Keratinocyte (primary cell): ENCODE measurements around the gene ITGA6. TPM values are rescaled to one million over a fixed set of nuclear protein-coding genes. Genes with fewer than 3 reads are reported as not detected.
"Not testable (repeated sequence)": the region's sequence is repeated elsewhere in the genome, so short reads cannot be mapped to it uniquely, and the experiment has no call there.

Source experiments
- DNase-seq: peaks from one replicate; pipeline ENCODE4 v3.0.0-alpha.2; 2011; ENCODE audit warnings: low read depth, missing footprints, low spot score
- FAIRE-seq: peaks from 2 replicates; lab custom pipeline; 2011; peaks lifted over from hg19 to GRCh38; lab: Jason Lieb, UNC
- H2AFZ ChIP-seq: 2 replicates; pipeline ENCODE4 v1.6.0; 2012; ENCODE audit warnings: low read length, control low read depth, inconsistent platforms; ENCODE audit not compliant: control insufficient read depth
- H3K27ac ChIP-seq: 2 replicates; pipeline ENCODE4 v1.5.1; 2011; ENCODE audit warnings: low read length; ENCODE audit not compliant: control insufficient read depth, insufficient read depth
- H3K27me3 ChIP-seq: 3 replicates; pipeline ENCODE4 v1.6.0; 2011; ENCODE audit warnings: low read length; ENCODE audit not compliant: control insufficient read depth, insufficient read depth; ENCODE audit errors: extremely low read depth
- H3K36me3 ChIP-seq, 2 experiments: 2 replicates in 1 of 2; 3 replicates in 1 of 2; pipeline ENCODE4 v1.5.1; 2011; ENCODE audit warnings: low read length in 2 of 2, mild to moderate bottlenecking in 1 of 2; ENCODE audit not compliant: control insufficient read depth in 2 of 2, insufficient read depth in 2 of 2; ENCODE audit errors: extremely low read depth in 1 of 2
- H3K4me1 ChIP-seq: 3 replicates; pipeline ENCODE4 v1.5.1; 2011; ENCODE audit warnings: low read length; ENCODE audit not compliant: control insufficient read depth, insufficient read depth; ENCODE audit errors: extremely low read depth
- H3K4me2 ChIP-seq: 3 replicates; pipeline ENCODE4 v1.6.0; 2011; ENCODE audit warnings: low read depth, low read length; ENCODE audit not compliant: control insufficient read depth, insufficient read depth; ENCODE audit errors: extremely low read depth
- H3K4me3 ChIP-seq, 3 experiments: fragments of 200-600 bp in 1 of 3; sonication (generic) in 1 of 3; 2 replicates in 2 of 3; 3 replicates in 1 of 3; pipeline ENCODE4 v1.5.1; 2011 to 2016; ENCODE audit warnings: low read length in 3 of 3, mild to moderate bottlenecking in 3 of 3, control low read depth in 2 of 3, inconsistent platforms in 1 of 3, low read depth in 1 of 3, mixed read lengths in 1 of 3, mixed run types in 1 of 3, moderate library complexity in 1 of 3; ENCODE audit not compliant: control insufficient read depth in 2 of 3, insufficient read depth in 2 of 3; ENCODE audit errors: extremely low read depth in 1 of 3
- H3K79me2 ChIP-seq: 2 replicates; pipeline ENCODE4 v1.6.0; 2012; ENCODE audit warnings: low read length; ENCODE audit not compliant: control insufficient read depth, insufficient read depth
- H3K9ac ChIP-seq: 3 replicates; pipeline ENCODE4 v1.6.0; 2011; ENCODE audit warnings: low read length; ENCODE audit not compliant: control insufficient read depth, insufficient read depth; ENCODE audit errors: extremely low read depth
- H3K9me1 ChIP-seq: 3 replicates; pipeline ENCODE4 v1.6.0; 2011; ENCODE audit warnings: low read length; ENCODE audit not compliant: control insufficient read depth, insufficient read depth; ENCODE audit errors: extremely low read depth
- H3K9me3 ChIP-seq: 2 replicates; pipeline ENCODE4 v1.5.1; 2012; ENCODE audit warnings: low read depth, low read length; ENCODE audit not compliant: control insufficient read depth
- H4K20me1 ChIP-seq: 3 replicates; pipeline ENCODE4 v1.6.0; 2011; ENCODE audit warnings: low read length; ENCODE audit not compliant: control insufficient read depth, insufficient read depth; ENCODE audit errors: extremely low read depth
- EZH2 ChIP-seq: IDR thresholded peaks from one replicate; pipeline ENCODE4 v1.6.1; 2012; ENCODE audit warnings: inconsistent platforms, mild to moderate bottlenecking, low read length, moderate library complexity
- dilution Hi-C: fragments of 300-500 bp; cut with MboI; formaldehyde crosslinking; loops from one replicate; pipeline ENCODE4 v1.7.0; 2020; ENCODE audit warnings: low sequenced_read_pairs; ENCODE audit not compliant: extremely low pct_ligation_motif_present
- polyA plus RNA-seq, 5 experiments: library from polyadenylated mRNA; depleted of rRNA in 3 of 5; stranded (reverse) in 3 of 5; stranded (forward) in 1 of 5; unstranded in 1 of 5; fragments of >200 nt; gene quantifications; 1 replicate in 1 of 5; 2 replicates in 3 of 5; 3 replicates in 1 of 5; pipeline versions ENCODE4 v1.2.1 to v1.2.3, GENCODE V29; 2011 to 2012; ENCODE audit warnings: missing spikeins in 2 of 5, low read depth in 1 of 5, low replicate concordance in 1 of 5
- TF ChIP-seq, protein P1 (sequence below), 3 experiments: IDR thresholded peaks in 1 of 3; conservative IDR thresholded peaks in 1 of 3; optimal IDR thresholded peaks in 1 of 3; 2 replicates in 2 of 3; 3 replicates in 1 of 3; pipeline versions ENCODE3 to v1.5.1; 2011; ENCODE audit warnings: low read length in 3 of 3, mild to moderate bottlenecking in 3 of 3, moderate library complexity in 2 of 3, control low read depth in 1 of 3, inconsistent platforms in 1 of 3; ENCODE audit not compliant: insufficient read depth in 2 of 3; ENCODE audit errors: extremely low read depth in 1 of 3

ITGA6 gene
- polyA plus RNA-seq, 1 donor (not counting 4 experiments of a cell fraction or from before 2014, with no cell fraction given): 441 TPM

DNA sequence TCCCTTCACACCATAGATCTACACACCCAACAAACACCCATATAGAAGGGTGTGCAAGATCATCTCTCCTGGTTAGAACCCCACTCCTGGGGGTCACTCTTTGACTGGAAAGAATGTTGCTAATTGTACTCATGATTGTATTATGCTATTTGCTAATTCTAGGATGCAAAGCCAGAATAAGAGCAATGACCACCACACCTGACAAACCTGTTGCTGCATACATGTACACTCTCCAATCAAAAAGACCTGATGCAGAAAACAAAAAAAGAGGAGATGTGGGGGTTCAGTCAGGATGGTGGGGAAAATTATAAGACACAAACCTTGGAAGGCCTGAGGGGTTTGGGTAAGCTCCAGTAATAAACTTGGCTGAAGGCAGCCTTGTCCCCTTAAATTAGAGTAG lies 91.6 kb downstream of the ITGA6 start:
- no peak for FAIRE-seq
- no peaks in the 10 kb centered on the region for H3K9me3 ChIP-seq
- no peaks in the 10 kb centered on the region for H3K36me3 ChIP-seq
- no peak for DNase-seq
- H3K27ac ChIP-seq: no peak overlapping the region
- H3K4me3 ChIP-seq: no peak overlapping the region
- H3K9ac ChIP-seq: no peak overlapping the region
- H4K20me1 ChIP-seq: no peaks in the 10 kb centered on the region
- dilution Hi-C loops: no loop called here
- no peak overlapping the region for H3K4me2 ChIP-seq
- TF ChIP-seq EZH2: no peak
- no peak overlapping the region for H2AFZ ChIP-seq
- H3K9me1 ChIP-seq: no peaks in the 10 kb centered on the region
- no peaks in the 10 kb centered on the region for H3K4me1 ChIP-seq
- no peaks in the 10 kb centered on the region for H3K79me2 ChIP-seq
- H3K27me3 ChIP-seq: no peaks in the 10 kb centered on the region

DNA sequence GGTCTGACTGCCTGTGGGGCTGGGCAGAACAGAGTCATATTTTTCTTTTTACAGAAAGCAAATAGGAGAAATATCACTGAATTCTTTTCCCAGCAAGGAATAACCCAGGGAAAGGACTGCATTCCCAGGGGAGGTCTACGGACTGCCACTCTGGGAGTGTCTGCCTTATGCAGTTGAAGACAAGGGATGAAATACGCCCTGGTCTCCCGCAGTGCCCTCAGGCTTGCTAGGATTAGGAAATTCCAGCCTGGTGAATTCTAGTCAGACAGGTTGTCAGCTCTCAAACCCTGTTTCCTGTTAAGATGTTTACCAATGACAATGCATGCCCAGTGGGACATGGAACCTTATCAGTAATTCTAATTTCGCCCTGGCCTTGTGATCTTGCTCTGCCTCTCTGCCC lies 98.2 kb downstream of the ITGA6 start:
- Histone ChIP-seq H3K9me3 (peaks cover 2% of the 10 kb centered on the region), H2AFZ (no peak overlapping the region), H3K9me1 (no peaks in the 10 kb centered on the region), H3K36me3 (no peaks in the 10 kb centered on the region), H3K9ac (no peak overlapping the region), H3K4me3 (no peak overlapping the region), H3K4me2 (no peak overlapping the region), H4K20me1 (no peaks in the 10 kb centered on the region), H3K27me3 (no peaks in the 10 kb centered on the region), H3K4me1 (no peaks in the 10 kb centered on the region), H3K79me2 (no peaks in the 10 kb centered on the region), H3K27ac (no peak overlapping the region)
- no peak for DNase-seq
- TF ChIP-seq EZH2: no peak
- TF ChIP-seq, protein P1, sequence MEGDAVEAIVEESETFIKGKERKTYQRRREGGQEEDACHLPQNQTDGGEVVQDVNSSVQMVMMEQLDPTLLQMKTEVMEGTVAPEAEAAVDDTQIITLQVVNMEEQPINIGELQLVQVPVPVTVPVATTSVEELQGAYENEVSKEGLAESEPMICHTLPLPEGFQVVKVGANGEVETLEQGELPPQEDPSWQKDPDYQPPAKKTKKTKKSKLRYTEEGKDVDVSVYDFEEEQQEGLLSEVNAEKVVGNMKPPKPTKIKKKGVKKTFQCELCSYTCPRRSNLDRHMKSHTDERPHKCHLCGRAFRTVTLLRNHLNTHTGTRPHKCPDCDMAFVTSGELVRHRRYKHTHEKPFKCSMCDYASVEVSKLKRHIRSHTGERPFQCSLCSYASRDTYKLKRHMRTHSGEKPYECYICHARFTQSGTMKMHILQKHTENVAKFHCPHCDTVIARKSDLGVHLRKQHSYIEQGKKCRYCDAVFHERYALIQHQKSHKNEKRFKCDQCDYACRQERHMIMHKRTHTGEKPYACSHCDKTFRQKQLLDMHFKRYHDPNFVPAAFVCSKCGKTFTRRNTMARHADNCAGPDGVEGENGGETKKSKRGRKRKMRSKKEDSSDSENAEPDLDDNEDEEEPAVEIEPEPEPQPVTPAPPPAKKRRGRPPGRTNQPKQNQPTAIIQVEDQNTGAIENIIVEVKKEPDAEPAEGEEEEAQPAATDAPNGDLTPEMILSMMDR (optimal IDR thresholded peaks at IDR 0.05 in 1 of 3, IDR thresholded peaks at IDR 0.05 in 1 of 3, conservative IDR thresholded peaks at IDR 0.05 in 1 of 3; ENCODE audit: extremely low read depth in 1 of 3, insufficient read depth in 2 of 3, low read length in 3 of 3): no peak
- FAIRE-seq: no peak
- dilution Hi-C loops: no loop called here

DNA sequence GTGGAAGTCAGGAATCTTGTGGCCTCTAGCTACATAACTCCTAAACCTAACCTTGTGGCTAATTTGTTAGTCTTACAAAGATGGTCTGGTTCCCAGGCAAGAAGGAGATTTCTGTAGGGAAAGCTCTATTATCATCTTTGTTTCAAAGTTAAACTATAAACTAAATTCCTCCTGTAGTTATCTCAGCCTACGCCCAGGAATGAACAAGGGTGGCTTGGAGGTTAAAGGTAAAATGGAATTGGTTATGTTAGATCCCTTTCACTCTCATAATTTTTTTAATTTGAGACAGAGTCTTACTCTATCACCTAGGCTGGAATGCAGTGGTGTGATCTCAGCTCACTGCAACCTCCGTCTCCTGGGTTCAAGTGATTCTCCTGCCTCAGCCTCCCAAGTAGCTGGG lies 103.9 kb downstream of the ITGA6 start:
- no peak overlapping the region for H3K9ac ChIP-seq
- no peaks in the 10 kb centered on the region for H3K36me3 ChIP-seq
- H3K4me1 ChIP-seq: no peaks in the 10 kb centered on the region
- no peak overlapping the region for H3K27ac ChIP-seq
- no peaks in the 10 kb centered on the region for H3K9me1 ChIP-seq
- H3K4me3 ChIP-seq: no peak overlapping the region
- no peak overlapping the region for H3K4me2 ChIP-seq
- H3K9me3 ChIP-seq: no peaks in the 10 kb centered on the region
- TF ChIP-seq EZH2: no peak
- TF ChIP-seq, protein P1 (optimal IDR thresholded peaks at IDR 0.05 in 1 of 3, IDR thresholded peaks at IDR 0.05 in 1 of 3, conservative IDR thresholded peaks at IDR 0.05 in 1 of 3; ENCODE audit: extremely low read depth in 1 of 3, insufficient read depth in 2 of 3, low read length in 3 of 3): no peak
- H4K20me1 ChIP-seq: no peaks in the 10 kb centered on the region
- no peaks in the 10 kb centered on the region for H3K79me2 ChIP-seq
- no peaks in the 10 kb centered on the region for H3K27me3 ChIP-seq
- no peak for FAIRE-seq
- DNase-seq: no peak
- H2AFZ ChIP-seq: no peak overlapping the region
- dilution Hi-C loops: no loop called here

DNA sequence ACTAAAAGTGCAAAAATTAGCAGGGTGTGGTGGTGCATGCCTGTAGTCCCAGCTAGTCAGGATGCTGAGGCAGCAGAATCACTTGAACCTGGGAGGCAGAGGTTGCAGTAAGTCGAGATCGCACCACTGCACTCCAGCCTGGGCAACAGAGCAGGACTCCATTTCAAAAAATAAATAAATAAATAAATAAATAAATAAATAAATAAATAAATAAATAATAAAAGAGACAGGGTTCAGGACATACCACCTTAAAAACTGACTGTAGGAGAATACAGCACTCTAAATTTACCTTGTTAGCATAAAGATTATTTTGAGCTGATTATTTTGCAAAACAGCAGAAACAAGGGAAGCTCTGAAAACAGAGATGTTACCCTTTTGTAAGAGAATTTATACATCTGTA lies 105.1 kb downstream of the ITGA6 start:
- dilution Hi-C loops, H3K27me3 ChIP-seq, H3K9me1 ChIP-seq, H3K27ac ChIP-seq, H3K9me3 ChIP-seq, H2AFZ ChIP-seq, H3K9ac ChIP-seq, DNase-seq, H4K20me1 ChIP-seq, H3K4me3 ChIP-seq, H3K79me2 ChIP-seq, H3K4me2 ChIP-seq, FAIRE-seq, H3K36me3 ChIP-seq, H3K4me1 ChIP-seq: not testable (repeated sequence)
